G401 (cell line): Measurements from ENCODE around the gene CTSD. TPM values are rescaled to one million over a fixed set of nuclear protein-coding genes. Genes with fewer than 3 reads are reported as not detected.
"Not testable (repeated sequence)": the region's sequence is repeated elsewhere in the genome, so short reads cannot be mapped to it uniquely, and the experiment has no call there.

Experiments used
- DNase-seq: peaks from one replicate; pipeline ENCODE4 v3.0.0-alpha.2; 2015; ENCODE audit warnings: low spot score
- in situ Hi-C: cut with HindIII; loops from 2 replicates; pipeline ENCODE4 v1.10.0; 2016; ENCODE audit warnings: low sequenced_read_pairs, mixed read lengths
- total RNA-seq: library from RNA; depleted of rRNA; stranded (reverse); fragments of >200 nt; shearing (Covaris generic); gene quantifications from 2 replicates; pipeline ENCODE4 v1.2.3, GENCODE V29; 2014

CTSD gene
- total RNA-seq, 1 experiment from 2014 or later: 219 TPM

GRCh38 chr11:1772270-1773130, 8.8 kb upstream of the CTSD start:
- in situ Hi-C loops: no loop called here
- DNase-seq: no peak

- in situ Hi-C loops: no loop called here
- DNase-seq: no peak
Measured at GRCh38 chr11:1771700-1772099, 8.0 kb upstream of the CTSD start.

GRCh38 chr11:1771273-1771672, 7.5 kb upstream of the CTSD start:
- DNase-seq: no peak

GRCh38 chr11:1770528-1770927, 6.8 kb upstream of the CTSD start:
- no peak for DNase-seq
- in situ Hi-C loops: no loop called here

More at GRCh38 chr11:1771273-1771672, 7.5 kb upstream of the CTSD start:
- in situ Hi-C loops: no loop called here

GRCh38 chr11:1770061-1770460, 6.3 kb upstream of the CTSD start:
- in situ Hi-C loops: no loop called here
- DNase-seq: no peak

GRCh38 chr11:1769304-1769936, 5.7 kb upstream of the CTSD start:
- in situ Hi-C loops, DNase-seq: not testable (repeated sequence)

- in situ Hi-C loops: no loop called here
- no peak for DNase-seq
Measured at GRCh38 chr11:1768141-1768469, 4.4 kb upstream of the CTSD start.

- in situ Hi-C loops: no loop called here
- no peak for DNase-seq
Measured at GRCh38 chr11:1767399-1768140, 3.8 kb upstream of the CTSD start.

- no peak for DNase-seq
- in situ Hi-C loops: no loop called here
Measured at GRCh38 chr11:1766719-1767398, 3.1 kb upstream of the CTSD start.

- in situ Hi-C loops: no loop called here
- no peak for DNase-seq
Measured at GRCh38 chr11:1765871-1766718, 2.4 kb upstream of the CTSD start.

- in situ Hi-C loops: no loop called here
- no peak for DNase-seq
Measured at GRCh38 chr11:1763336-1763795, 361 bp downstream of the CTSD start.

- no peak for DNase-seq
- in situ Hi-C loops: no loop called here
Measured at GRCh38 chr11:1762537-1763302, 1.0 kb downstream of the CTSD start.

- in situ Hi-C loops: no loop called here
Measured at GRCh38 chr11:1761857-1762536, 1.7 kb downstream of the CTSD start.

GRCh38 chr11:1761110-1761856, 2.4 kb downstream of the CTSD start:
- DNase-seq: no peak

More at GRCh38 chr11:1761857-1762536, 1.7 kb downstream of the CTSD start:
- DNase-seq: no peak

GRCh38 chr11:1760351-1761109, 3.2 kb downstream of the CTSD start:
- in situ Hi-C loops: no loop called here
- DNase-seq: no peak

More at GRCh38 chr11:1761110-1761856, 2.4 kb downstream of the CTSD start:
- in situ Hi-C loops: no loop called here

GRCh38 chr11:1759851-1760220, 3.9 kb downstream of the CTSD start:
- DNase-seq: no peak
- in situ Hi-C loops: no loop called here
